ENCODE data around the gene NID1.
A peak's percentile ranks its signal among the peaks of the same experiment; 100 is the strongest.
"Not testable (repeated sequence)": the region's sequence is repeated elsewhere in the genome, so short reads cannot be mapped to it uniquely, and the experiment has no call there.

NID1 gene

GRCh38 chr1:235943581-235944114 is 121.2 kb downstream of the NID1 start:
- H3K27ac ChIP-seq, result peak overlapping the region; percentile 55
- DNase-seq (ENCODE audit: low read depth, low spot score), result peak; percentile 88

GRCh38 chr1:235942979-235943575 is 121.8 kb downstream of the NID1 start:
- peak overlapping the region; percentile 55 for H3K27ac ChIP-seq
- DNase-seq (ENCODE audit: low read depth, low spot score), result no peak

GRCh38 chr1:235942625-235942934 is 122.3 kb downstream of the NID1 start:
- no peak for DNase-seq (ENCODE audit: low read depth, low spot score)
- H3K27ac ChIP-seq, result peak overlapping the region; percentile 55

- DNase-seq (ENCODE audit: low read depth, low spot score), result no peak
- no peak overlapping the region for H3K27ac ChIP-seq
Observed at GRCh38 chr1:235941876-235942624, 122.8 kb downstream of the NID1 start.

GRCh38 chr1:235940285-235940684 is 124.6 kb downstream of the NID1 start:
- H3K27ac ChIP-seq, result no peak overlapping the region
- DNase-seq (ENCODE audit: low read depth, low spot score), result no peak

- no peak for DNase-seq (ENCODE audit: low read depth, low spot score)
- H3K27ac ChIP-seq, result no peak overlapping the region
Observed at GRCh38 chr1:235939480-235939775, 125.5 kb downstream of the NID1 start.

GRCh38 chr1:235938709-235939479 is 126.0 kb downstream of the NID1 start:
- no peak for DNase-seq (ENCODE audit: low read depth, low spot score)
- H3K27ac ChIP-seq, result no peak overlapping the region

GRCh38 chr1:235937123-235937522 is 127.8 kb downstream of the NID1 start:
- no peak for DNase-seq (ENCODE audit: low read depth, low spot score)
- no peak overlapping the region for H3K27ac ChIP-seq

- DNase-seq (ENCODE audit: low read depth, low spot score), result no peak
- peak overlapping the region; percentile 3 for H3K27ac ChIP-seq
Observed at GRCh38 chr1:235935235-235936225, 129.4 kb downstream of the NID1 start.

- peak overlapping the region; percentile 86 for H3K27ac ChIP-seq
- DNase-seq (ENCODE audit: low read depth, low spot score), result no peak
Observed at GRCh38 chr1:235933766-235934116, 131.1 kb downstream of the NID1 start.

- H3K27ac ChIP-seq, result peak overlapping the region; percentile 86
- no peak for DNase-seq (ENCODE audit: low read depth, low spot score)
Observed at GRCh38 chr1:235933017-235933765, 131.7 kb downstream of the NID1 start.

GRCh38 chr1:235932090-235932510 is 132.8 kb downstream of the NID1 start:
- no peak for DNase-seq (ENCODE audit: low read depth, low spot score)
- peak overlapping the region; percentile 86 for H3K27ac ChIP-seq

GRCh38 chr1:235931171-235931738 is 133.6 kb downstream of the NID1 start:
- DNase-seq (ENCODE audit: low read depth, low spot score), result no peak
- H3K27ac ChIP-seq, result peak overlapping the region; percentile 86

- no peak for DNase-seq (ENCODE audit: low read depth, low spot score)
- H3K27ac ChIP-seq, result peak overlapping the region; percentile 86
Observed at GRCh38 chr1:235930543-235930942, 134.3 kb downstream of the NID1 start.

- no peak overlapping the region for H3K27ac ChIP-seq
- no peak for DNase-seq (ENCODE audit: low read depth, low spot score)
Observed at GRCh38 chr1:235929216-235929615, 135.7 kb downstream of the NID1 start.

- DNase-seq (ENCODE audit: low read depth, low spot score), result no peak
- H3K27ac ChIP-seq, result no peak overlapping the region
Observed at GRCh38 chr1:235928197-235928596, 136.7 kb downstream of the NID1 start.

- not testable (repeated sequence) for H3K27ac ChIP-seq; DNase-seq (ENCODE audit: low read depth, low spot score)
Observed at GRCh38 chr1:235927551-235927950, 137.3 kb downstream of the NID1 start.
